CD14-positive monocyte (primary cell): ENCODE measurements around the gene CDH4. TPM values are rescaled to one million over a fixed set of nuclear protein-coding genes. Genes with fewer than 3 reads are reported as not detected.

Experiments
- DNase-seq, 3 donors: peaks; one replicate each; pipeline ENCODE4 v3.0.0-alpha.2; 2011 to 2022
- H2AFZ ChIP-seq: 2 replicates; pipeline ENCODE4 v1.6.0; 2012; ENCODE audit warnings: mild to moderate bottlenecking, low read depth, low read length, inconsistent platforms; ENCODE audit not compliant: insufficient read depth, poor library complexity, severe bottlenecking
- H3K27ac ChIP-seq, 2 donors: 1 replicate in 1 of 2; 2 replicates in 1 of 2; pipeline ENCODE4 v1.5.1; 2012 to 2013; ENCODE audit warnings: low read length in 2 of 2, control low read depth in 1 of 2, inconsistent platforms in 1 of 2, low read depth in 1 of 2, mild to moderate bottlenecking in 1 of 2
- H3K27me3 ChIP-seq, 2 donors: one replicate each; pipeline versions ENCODE4 v1.6.0 to v1.6.1; 2011 to 2013; ENCODE audit warnings: low read length in 2 of 2; ENCODE audit not compliant: control insufficient read depth in 2 of 2, insufficient read depth in 2 of 2
- H3K36me3 ChIP-seq, 2 donors: replicated peaks in 1 of 2; 1 replicate in 1 of 2; 2 replicates in 1 of 2; pipeline versions ENCODE4 v1.5.1 to v1.6.1; 2012 to 2013; ENCODE audit warnings: low read length in 2 of 2, control low read depth in 1 of 2, inconsistent platforms in 1 of 2, mild to moderate bottlenecking in 1 of 2; ENCODE audit not compliant: insufficient read depth in 2 of 2, control insufficient read depth in 1 of 2
- H3K4me1 ChIP-seq, 2 donors: 1 replicate in 1 of 2; 2 replicates in 1 of 2; pipeline versions ENCODE4 v1.5.1 to v1.6.1; 2012 to 2013; ENCODE audit warnings: low read length in 2 of 2, control low read depth in 1 of 2, inconsistent platforms in 1 of 2, mild to moderate bottlenecking in 1 of 2, moderate library complexity in 1 of 2; ENCODE audit not compliant: insufficient read depth in 2 of 2, control insufficient read depth in 1 of 2
- H3K4me2 ChIP-seq: replicated peaks from 2 replicates; pipeline ENCODE3; 2012; ENCODE audit warnings: low read length, moderate library complexity, mild to moderate bottlenecking; ENCODE audit not compliant: poor library complexity, severe bottlenecking; ENCODE audit errors: extremely low read depth
- H3K4me3 ChIP-seq, 3 experiments: fragments of 200-600 bp in 1 of 3; sonication (generic) in 1 of 3; replicated peaks in 1 of 3; 1 replicate in 2 of 3; 2 replicates in 1 of 3; pipeline ENCODE4 v1.5.1; 2011 to 2013; ENCODE audit warnings: low read length in 3 of 3, mild to moderate bottlenecking in 3 of 3, control low read depth in 2 of 3, low read depth in 2 of 3, inconsistent platforms in 1 of 3, moderate library complexity in 1 of 3
- H3K79me2 ChIP-seq: 2 replicates; pipeline ENCODE4 v1.6.0; 2012; ENCODE audit warnings: mild to moderate bottlenecking, control low read depth, inconsistent platforms, low read length, moderate library complexity; ENCODE audit not compliant: insufficient read depth
- H3K9ac ChIP-seq: 2 replicates; pipeline ENCODE4 v1.6.0; 2017; ENCODE audit warnings: low read length, mild to moderate bottlenecking; ENCODE audit not compliant: insufficient read depth, poor library complexity, severe bottlenecking
- H3K9me3 ChIP-seq, 2 donors: replicated peaks in 1 of 2; 1 replicate in 1 of 2; 2 replicates in 1 of 2; pipeline versions ENCODE4 v1.5.1 to v1.6.1; 2012 to 2013; ENCODE audit warnings: low read length in 2 of 2, control low read depth in 1 of 2; ENCODE audit not compliant: control insufficient read depth in 1 of 2, insufficient read depth in 1 of 2
- H4K20me1 ChIP-seq: 2 replicates; pipeline ENCODE4 v1.6.0; 2012; ENCODE audit warnings: mild to moderate bottlenecking, low read length, control low read depth, moderate library complexity; ENCODE audit not compliant: insufficient read depth
- H3K27ac Mint-ChIP-seq, 7 donors: one replicate each; pipeline ENCODE4 v1.8.0; 2020; ENCODE audit warnings: mild to moderate bottlenecking in 7 of 7, mixed read lengths in 7 of 7, moderate library complexity in 6 of 7, inconsistent platforms in 2 of 7
- H3K27me3 Mint-ChIP-seq, 3 donors: one replicate each; pipeline ENCODE4 v1.8.0; 2021 to 2022; ENCODE audit warnings: low read depth in 3 of 3, mild to moderate bottlenecking in 3 of 3, mixed read lengths in 3 of 3, moderate library complexity in 3 of 3, inconsistent platforms in 1 of 3
- H3K36me3 Mint-ChIP-seq, 2 donors: one replicate each; pipeline ENCODE4 v1.8.0; 2020; ENCODE audit warnings: mixed read lengths in 2 of 2, inconsistent platforms in 1 of 2, mild to moderate bottlenecking in 1 of 2
- H3K4me1 Mint-ChIP-seq: one replicate; pipeline ENCODE4 v1.8.0; 2020; ENCODE audit warnings: mild to moderate bottlenecking, mixed read lengths
- H3K4me3 Mint-ChIP-seq, 2 donors: one replicate each; pipeline ENCODE4 v1.8.0; 2020; ENCODE audit warnings: mild to moderate bottlenecking in 2 of 2, mixed read lengths in 2 of 2, moderate library complexity in 1 of 2
- H3K9me3 Mint-ChIP-seq, 7 donors: one replicate each; pipeline ENCODE4 v1.8.0; 2020 to 2022; ENCODE audit warnings: mixed read lengths in 7 of 7, mild to moderate bottlenecking in 6 of 7, moderate library complexity in 6 of 7, inconsistent platforms in 2 of 7
- WGBS: methylation state at CpG from one replicate; pipeline ENCODE4 v1.1.5; 2013; ENCODE audit warnings: missing lambda C conversion rate; ENCODE audit not compliant: insufficient coverage; 5-methylcytosine and 5-hydroxymethylcytosine counted together
- intact Hi-C, 2 donors: fragments of 100-400 bp; cut with micrococcal nuclease; formaldehyde crosslinking; loops; one replicate each; pipeline versions ENCODE4 v1.15.0 to v1.15.1; 2023
- polyA plus RNA-seq, 3 donors: library from polyadenylated mRNA; depleted of rRNA in 1 of 3; unstranded in 2 of 3; stranded (reverse) in 1 of 3; fragments of 300-500 nt in 2 of 3; fragments of >200 nt in 1 of 3; fragmentation: Illumina TruSeq in 2 of 3; gene quantifications; 1 replicate in 2 of 3; 2 replicates in 1 of 3; pipeline ENCODE4 v1.2.3, GENCODE V29; 2012 to 2021
- TF ChIP-seq, protein P1 (sequence below): fragments of 200-600 bp; IDR thresholded peaks from one replicate; pipeline ENCODE4 v1.8.0; 2022; ENCODE audit warnings: antibody characterized with exemption, mild to moderate bottlenecking

The CDH4 gene
- polyA plus RNA-seq, 3 donors: not detected

DNA sequence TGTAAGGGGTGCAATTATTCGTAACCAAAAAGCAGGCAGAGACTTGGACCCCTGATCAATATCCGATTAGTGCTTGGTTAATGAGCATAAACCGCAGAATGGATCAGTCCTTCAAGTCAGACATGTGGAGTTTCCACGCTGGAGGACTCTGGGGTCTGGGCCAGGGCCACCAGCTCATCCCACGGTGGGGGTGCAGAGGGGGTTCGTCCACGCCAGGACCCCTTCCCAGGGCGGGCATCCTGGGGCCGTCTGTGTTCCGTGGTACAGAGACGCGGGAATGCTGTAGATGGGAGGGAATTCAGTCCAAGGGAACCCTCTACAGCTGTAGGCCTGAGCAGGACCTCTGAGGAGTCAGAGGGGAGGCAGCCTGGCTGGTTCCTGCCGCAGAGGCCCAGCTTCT, 615.9 kb downstream of the CDH4 start:
- WGBS: 100% methylated on average over 4 of the region's 13 CpGs

DNA sequence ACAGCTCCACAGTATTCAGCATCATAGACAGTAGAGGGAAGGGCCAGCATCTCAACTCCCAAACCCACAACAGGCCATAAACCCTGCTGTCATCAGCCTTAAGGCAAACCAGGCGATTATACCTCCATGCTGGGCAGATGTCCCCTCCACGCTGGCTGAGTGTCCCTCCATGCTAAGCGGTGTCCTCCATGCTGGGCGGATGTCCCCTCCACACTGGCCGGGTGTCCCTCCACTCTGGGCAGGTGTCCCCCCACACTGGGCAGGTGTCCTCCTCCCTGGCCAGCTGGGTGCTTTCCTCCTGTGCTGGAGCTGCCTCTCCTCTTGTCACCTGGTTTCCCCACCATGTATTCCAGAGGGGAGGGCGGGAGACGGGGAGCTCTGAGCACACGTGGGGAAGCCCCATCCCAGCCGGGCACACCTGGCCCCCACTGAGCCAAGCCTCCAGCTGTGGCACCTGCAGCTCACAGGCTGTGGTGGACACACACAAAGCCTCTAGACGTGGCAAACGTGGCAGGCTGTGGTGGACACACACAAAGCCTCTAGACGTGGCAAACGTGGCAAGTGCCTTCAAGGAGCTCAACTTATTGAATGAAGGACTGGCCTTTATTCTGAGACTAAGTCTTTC, 616.5 kb downstream of the CDH4 start:
- Mint-ChIP-seq H3K36me3 (no peaks in the 10 kb centered on the region), H3K4me1 (no peaks in the 10 kb centered on the region), H3K9me3 (peaks cover 3 to 67% (median 54%) of the 10 kb centered on the region in 7 donors), H3K4me3 (no peak overlapping the region), H3K27ac (no peak overlapping the region), H3K27me3 (peaks cover 0 to 2% (median 0%) of the 10 kb centered on the region in 3 donors)
- Histone ChIP-seq H3K9me3 (peaks cover 8 to 92% of the 10 kb centered on the region in 2 donors), H4K20me1 (no peaks in the 10 kb centered on the region), H3K9ac (no peak overlapping the region), H3K27ac (no peak overlapping the region), H3K4me3 (no peak overlapping the region), H3K79me2 (no peaks in the 10 kb centered on the region), H3K4me2 (no peak overlapping the region), H2AFZ (no peak overlapping the region), H3K36me3 (no peaks in the 10 kb centered on the region), H3K27me3 (no peaks in the 10 kb centered on the region), H3K4me1 (no peaks in the 10 kb centered on the region)
- no peak for DNase-seq
- intact Hi-C loops: no loop called here
- TF ChIP-seq, protein P1, sequence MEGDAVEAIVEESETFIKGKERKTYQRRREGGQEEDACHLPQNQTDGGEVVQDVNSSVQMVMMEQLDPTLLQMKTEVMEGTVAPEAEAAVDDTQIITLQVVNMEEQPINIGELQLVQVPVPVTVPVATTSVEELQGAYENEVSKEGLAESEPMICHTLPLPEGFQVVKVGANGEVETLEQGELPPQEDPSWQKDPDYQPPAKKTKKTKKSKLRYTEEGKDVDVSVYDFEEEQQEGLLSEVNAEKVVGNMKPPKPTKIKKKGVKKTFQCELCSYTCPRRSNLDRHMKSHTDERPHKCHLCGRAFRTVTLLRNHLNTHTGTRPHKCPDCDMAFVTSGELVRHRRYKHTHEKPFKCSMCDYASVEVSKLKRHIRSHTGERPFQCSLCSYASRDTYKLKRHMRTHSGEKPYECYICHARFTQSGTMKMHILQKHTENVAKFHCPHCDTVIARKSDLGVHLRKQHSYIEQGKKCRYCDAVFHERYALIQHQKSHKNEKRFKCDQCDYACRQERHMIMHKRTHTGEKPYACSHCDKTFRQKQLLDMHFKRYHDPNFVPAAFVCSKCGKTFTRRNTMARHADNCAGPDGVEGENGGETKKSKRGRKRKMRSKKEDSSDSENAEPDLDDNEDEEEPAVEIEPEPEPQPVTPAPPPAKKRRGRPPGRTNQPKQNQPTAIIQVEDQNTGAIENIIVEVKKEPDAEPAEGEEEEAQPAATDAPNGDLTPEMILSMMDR: no peak
- WGBS: 83% methylated on average over 10 of the region's 13 CpGs

More for the DNA sequence above, 615.9 kb downstream of the CDH4 start:
- Histone ChIP-seq H4K20me1 (no peaks in the 10 kb centered on the region), H3K9ac (no peak overlapping the region), H3K9me3 (peaks cover 4 to 92% of the 10 kb centered on the region in 2 donors), H3K27ac (no peak overlapping the region), H3K27me3 (no peaks in the 10 kb centered on the region), H3K36me3 (no peaks in the 10 kb centered on the region), H3K4me1 (no peaks in the 10 kb centered on the region), H3K4me2 (no peak overlapping the region), H2AFZ (no peak overlapping the region), H3K79me2 (no peaks in the 10 kb centered on the region), H3K4me3 (no peak overlapping the region)
- TF ChIP-seq, protein P1: no peak
- H3K36me3 Mint-ChIP-seq: no peaks in the 10 kb centered on the region
- H3K4me1 Mint-ChIP-seq: no peaks in the 10 kb centered on the region
- no peak for DNase-seq
- intact Hi-C loops: no loop called here
- peaks cover 3 to 65% (median 54%) of the 10 kb centered on the region in 7 donors for H3K9me3 Mint-ChIP-seq
- H3K4me3 Mint-ChIP-seq: no peak overlapping the region
- no peak overlapping the region for H3K27ac Mint-ChIP-seq
- H3K27me3 Mint-ChIP-seq: peaks cover 0 to 2% (median 0%) of the 10 kb centered on the region in 3 donors
